H9 (cell line): ENCODE data around the gene DZANK1. TPM values are rescaled to one million over a fixed set of nuclear protein-coding genes. Genes with fewer than 3 reads are reported as not detected.
"Not testable (repeated sequence)": the region's sequence is repeated elsewhere in the genome, so short reads cannot be mapped to it uniquely, and the experiment has no call there.

Experiments used
- DNase-seq: peaks from one replicate; pipeline ENCODE4 v3.0.0-alpha.2; 2017
- H2AFZ ChIP-seq: one replicate; pipeline ENCODE4 v1.6.1; 2013; ENCODE audit warnings: mild to moderate bottlenecking, low read length, control low read depth, moderate library complexity
- H2AK5ac ChIP-seq: 2 replicates; pipeline ENCODE4 v1.6.1; 2013; ENCODE audit warnings: low read length, control low read depth, mixed read lengths; ENCODE audit not compliant: insufficient read length
- H2BK120ac ChIP-seq: one replicate; pipeline ENCODE4 v1.6.1; 2013; ENCODE audit warnings: low read depth, mild to moderate bottlenecking, low read length, control low read depth, inconsistent platforms; ENCODE audit not compliant: poor library complexity, severe bottlenecking
- H2BK12ac ChIP-seq: 2 replicates; pipeline ENCODE4 v1.6.1; 2013; ENCODE audit warnings: low read length, control low read depth, mixed read lengths, low read depth; ENCODE audit not compliant: insufficient read length
- H2BK15ac ChIP-seq: 2 replicates; pipeline ENCODE4 v1.6.1; 2013; ENCODE audit warnings: low read depth, low read length, control low read depth
- H2BK20ac ChIP-seq: one replicate; pipeline ENCODE4 v1.6.1; 2013; ENCODE audit warnings: low read depth, mild to moderate bottlenecking, low read length, control low read depth, inconsistent platforms; ENCODE audit not compliant: poor library complexity, severe bottlenecking
- H2BK5ac ChIP-seq: 2 replicates; pipeline ENCODE4 v1.6.1; 2013; ENCODE audit warnings: low read length, control low read depth, mixed read lengths; ENCODE audit not compliant: insufficient read length
- H3K14ac ChIP-seq: 2 replicates; pipeline ENCODE4 v1.6.1; 2013; ENCODE audit warnings: low read length, control low read depth; ENCODE audit not compliant: insufficient read depth
- H3K18ac ChIP-seq: 2 replicates; pipeline ENCODE4 v1.6.1; 2013; ENCODE audit warnings: low read depth, mild to moderate bottlenecking, mixed read lengths, low read length, control low read depth; ENCODE audit not compliant: insufficient read length
- H3K23ac ChIP-seq: 2 replicates; pipeline ENCODE4 v1.6.1; 2013; ENCODE audit warnings: low read length, control low read depth, mixed read lengths, low read depth; ENCODE audit not compliant: insufficient read length
- H3K23me2 ChIP-seq: 2 replicates; pipeline ENCODE4 v1.6.1; 2013; ENCODE audit warnings: low read depth, mild to moderate bottlenecking, mixed read lengths, low read length, control low read depth; ENCODE audit not compliant: insufficient read length, poor library complexity, severe bottlenecking
- H3K27ac ChIP-seq: 2 replicates; pipeline ENCODE4 v1.5.1; 2013; ENCODE audit warnings: low read length, control low read depth, mixed read lengths, low read depth; ENCODE audit not compliant: insufficient read length
- H3K27me3 ChIP-seq: 2 replicates; pipeline ENCODE4 v1.6.1; 2013; ENCODE audit warnings: low read length, control low read depth, inconsistent platforms; ENCODE audit not compliant: insufficient read depth
- H3K4ac ChIP-seq: 2 replicates; pipeline ENCODE4 v1.6.1; 2013; ENCODE audit warnings: low read depth, mild to moderate bottlenecking, control low read depth, inconsistent platforms, low read length, moderate library complexity
- H3K4me1 ChIP-seq: 2 replicates; pipeline ENCODE4 v1.6.1; 2013; ENCODE audit warnings: low read length, control low read depth, inconsistent platforms; ENCODE audit not compliant: insufficient read depth
- H3K4me2 ChIP-seq: 2 replicates; pipeline ENCODE4 v1.6.1; 2013; ENCODE audit warnings: low read length, control low read depth, mixed read lengths; ENCODE audit not compliant: insufficient read length, insufficient read depth
- H3K56ac ChIP-seq: 2 replicates; pipeline ENCODE4 v1.6.1; 2013; ENCODE audit warnings: low read depth, mild to moderate bottlenecking, mixed read lengths, low read length, control low read depth; ENCODE audit not compliant: insufficient read length
- H3K79me1 ChIP-seq: 2 replicates; pipeline ENCODE4 v1.6.1; 2013; ENCODE audit warnings: low read depth, mild to moderate bottlenecking, moderate library complexity, low read length, control low read depth, inconsistent platforms; ENCODE audit not compliant: insufficient read depth, poor library complexity, severe bottlenecking
- H3K79me2 ChIP-seq: 2 replicates; pipeline ENCODE4 v1.6.1; 2013; ENCODE audit warnings: low read length, control low read depth, inconsistent platforms; ENCODE audit not compliant: insufficient read depth
- H3K9ac ChIP-seq: 2 replicates; pipeline ENCODE4 v1.6.1; 2013; ENCODE audit warnings: low read length, control low read depth, mixed read lengths; ENCODE audit not compliant: insufficient read length; ENCODE audit errors: extremely low read depth
- H3K9me3 ChIP-seq: one replicate; pipeline ENCODE4 v1.6.1; 2013; ENCODE audit warnings: low read depth, low read length, inconsistent platforms; ENCODE audit not compliant: control insufficient read depth
- H3T11ph ChIP-seq: one replicate; pipeline ENCODE4 v1.6.1; 2013; ENCODE audit warnings: mild to moderate bottlenecking, low read length, control low read depth, inconsistent platforms
- H4K20me1 ChIP-seq: one replicate; pipeline ENCODE4 v1.6.1; 2013; ENCODE audit not compliant: control insufficient read depth, insufficient read length, insufficient read depth
- H4K5ac ChIP-seq: 2 replicates; pipeline ENCODE4 v1.6.1; 2013; ENCODE audit warnings: low read depth, mild to moderate bottlenecking, mixed read lengths, low read length, control low read depth; ENCODE audit not compliant: insufficient read length
- H4K8ac ChIP-seq: replicated peaks from 2 replicates; pipeline ENCODE4 v1.6.1; 2013; ENCODE audit warnings: low read length, control low read depth, mixed read lengths, low read depth; ENCODE audit not compliant: insufficient read length
- H4K91ac ChIP-seq: 2 replicates; pipeline ENCODE4 v1.6.1; 2013; ENCODE audit warnings: low read depth, mild to moderate bottlenecking, moderate library complexity, mixed read lengths, low read length, control low read depth; ENCODE audit not compliant: insufficient read length
- H3K27ac Mint-ChIP-seq, 3 experiments: 2 replicates in 2 of 3; 3 replicates in 1 of 3; pipeline ENCODE4 v1.8.0; 2020 to 2021; ENCODE audit warnings: mixed read lengths in 3 of 3, mild to moderate bottlenecking in 1 of 3, moderate library complexity in 1 of 3
- H3K27me3 Mint-ChIP-seq: 2 replicates; pipeline ENCODE4 v1.8.0; 2021; ENCODE audit warnings: low read depth, mild to moderate bottlenecking, moderate library complexity, mixed read lengths
- H3K36me3 Mint-ChIP-seq, 3 experiments: 2 replicates in 2 of 3; 3 replicates in 1 of 3; pipeline ENCODE4 v1.8.0; 2020 to 2021; ENCODE audit warnings: low read depth in 3 of 3, mixed read lengths in 3 of 3; ENCODE audit not compliant: insufficient read depth in 1 of 3
- H3K4me1 Mint-ChIP-seq, 2 experiments: 2 replicates each; pipeline ENCODE4 v1.8.0; 2020; ENCODE audit warnings: mixed read lengths in 2 of 2
- H3K4me3 Mint-ChIP-seq, 2 experiments: 2 replicates in 1 of 2; 3 replicates in 1 of 2; pipeline ENCODE4 v1.8.0; 2020 to 2021; ENCODE audit warnings: mild to moderate bottlenecking in 2 of 2, mixed read lengths in 2 of 2, moderate library complexity in 1 of 2
- H3K9me3 Mint-ChIP-seq, 2 experiments: 2 replicates in 1 of 2; 3 replicates in 1 of 2; pipeline ENCODE4 v1.8.0; 2020; ENCODE audit warnings: mild to moderate bottlenecking in 2 of 2, mixed read lengths in 2 of 2, moderate library complexity in 1 of 2
- WGBS: extraction: QIAGEN DNeasy Blood & Tissue Kit; methylation state at CpG from one replicate; pipeline ENCODE4 v1.1.7; 2013; ENCODE audit warnings: missing lambda C conversion rate, low lambda C conversion rate, mixed read lengths; ENCODE audit not compliant: insufficient read length; ENCODE audit errors: extremely low coverage; 5-methylcytosine and 5-hydroxymethylcytosine counted together
- total RNA-seq: library from RNA; stranded (reverse); gene quantifications from 2 replicates; pipeline ENCODE4 v1.2.1, GENCODE V29; 2021
- TF ChIP-seq, protein P1 (sequence below): fragments of 200-600 bp; sonication (generic); conservative IDR thresholded peaks from 3 replicates; pipeline ENCODE4 v1.8.0; 2021; ENCODE audit warnings: antibody characterized with exemption, mild to moderate bottlenecking

The DZANK1 gene
- total RNA-seq, 1 experiment from 2014 or later, result 10.5 TPM

DNA sequence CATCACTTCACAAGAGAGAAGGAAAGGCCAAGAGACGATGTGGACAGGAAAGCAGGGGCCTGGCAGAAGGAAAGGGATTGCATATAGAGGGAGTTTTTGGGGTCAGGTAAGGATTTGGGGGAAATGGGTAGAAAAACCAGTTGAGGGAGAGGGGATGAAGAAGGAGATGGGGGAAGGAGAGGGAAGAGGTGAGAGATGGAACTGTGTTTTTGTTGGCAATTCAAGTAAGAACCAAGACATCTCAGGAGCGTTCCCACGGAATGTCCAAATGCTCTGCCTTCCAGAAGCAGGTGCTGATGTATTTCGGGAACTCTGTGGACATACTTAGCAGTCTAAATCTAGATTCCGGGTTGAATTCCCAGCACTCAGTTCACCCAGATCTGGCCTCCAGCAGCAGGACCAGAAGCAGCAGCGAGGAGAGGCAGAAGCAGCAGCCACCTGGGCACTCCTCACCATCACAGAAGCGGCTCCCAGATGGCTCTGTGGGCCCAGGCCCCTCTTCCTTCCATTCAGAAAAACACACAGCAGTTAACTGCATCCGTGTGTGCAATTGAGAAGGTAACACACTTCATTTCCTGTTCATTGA, 88.8 kb downstream of the DZANK1 start:
- Histone ChIP-seq H3K4me1 (no peaks in the 10 kb centered on the region), H4K91ac (no peak overlapping the region), H3K4ac (no peak overlapping the region), H3K23me2 (no peaks in the 10 kb centered on the region), H3K14ac (no peak overlapping the region), H3K9ac (no peak overlapping the region), H3K27ac (no peak overlapping the region), H3K27me3 (no peaks in the 10 kb centered on the region), H2BK120ac (no peak overlapping the region), H3K18ac (no peak overlapping the region), H4K20me1 (no peaks in the 10 kb centered on the region), H3K9me3 (no peaks in the 10 kb centered on the region), H3K56ac (no peak overlapping the region), H2AFZ (no peak overlapping the region), H2BK5ac (no peak overlapping the region), H2AK5ac (no peak overlapping the region), H3K4me2 (no peak overlapping the region), H3K79me2 (no peaks in the 10 kb centered on the region), H3T11ph (no peak overlapping the region), H2BK20ac (no peak overlapping the region), H2BK15ac (no peak overlapping the region), H4K5ac (no peak overlapping the region), H3K79me1 (no peaks in the 10 kb centered on the region), H4K8ac (no peak overlapping the region), H3K23ac (no peak overlapping the region), H2BK12ac (no peak overlapping the region)
- H3K4me3 Mint-ChIP-seq, result no peak overlapping the region
- H3K27ac Mint-ChIP-seq, result no peak overlapping the region; a peak in 1 of 7 replicates
- no peak for DNase-seq
- no peaks in the 10 kb centered on the region for H3K4me1 Mint-ChIP-seq
- H3K27me3 Mint-ChIP-seq, result no peaks in the 10 kb centered on the region; the same call in 1 of the 2 replicates
- TF ChIP-seq, protein P1, sequence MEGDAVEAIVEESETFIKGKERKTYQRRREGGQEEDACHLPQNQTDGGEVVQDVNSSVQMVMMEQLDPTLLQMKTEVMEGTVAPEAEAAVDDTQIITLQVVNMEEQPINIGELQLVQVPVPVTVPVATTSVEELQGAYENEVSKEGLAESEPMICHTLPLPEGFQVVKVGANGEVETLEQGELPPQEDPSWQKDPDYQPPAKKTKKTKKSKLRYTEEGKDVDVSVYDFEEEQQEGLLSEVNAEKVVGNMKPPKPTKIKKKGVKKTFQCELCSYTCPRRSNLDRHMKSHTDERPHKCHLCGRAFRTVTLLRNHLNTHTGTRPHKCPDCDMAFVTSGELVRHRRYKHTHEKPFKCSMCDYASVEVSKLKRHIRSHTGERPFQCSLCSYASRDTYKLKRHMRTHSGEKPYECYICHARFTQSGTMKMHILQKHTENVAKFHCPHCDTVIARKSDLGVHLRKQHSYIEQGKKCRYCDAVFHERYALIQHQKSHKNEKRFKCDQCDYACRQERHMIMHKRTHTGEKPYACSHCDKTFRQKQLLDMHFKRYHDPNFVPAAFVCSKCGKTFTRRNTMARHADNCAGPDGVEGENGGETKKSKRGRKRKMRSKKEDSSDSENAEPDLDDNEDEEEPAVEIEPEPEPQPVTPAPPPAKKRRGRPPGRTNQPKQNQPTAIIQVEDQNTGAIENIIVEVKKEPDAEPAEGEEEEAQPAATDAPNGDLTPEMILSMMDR, result no peak
- H3K36me3 Mint-ChIP-seq, result peaks cover 0 to 4% (median 0%) of the 10 kb centered on the region in 3 experiments; a peak in 1 of 7 replicates
- WGBS, result no CpG with 5 or more reads among the region's 8 CpGs
- H3K9me3 Mint-ChIP-seq, result peaks cover 7 to 9% of the 10 kb centered on the region in 2 experiments; a peak in 4 of 5 replicates

DNA sequence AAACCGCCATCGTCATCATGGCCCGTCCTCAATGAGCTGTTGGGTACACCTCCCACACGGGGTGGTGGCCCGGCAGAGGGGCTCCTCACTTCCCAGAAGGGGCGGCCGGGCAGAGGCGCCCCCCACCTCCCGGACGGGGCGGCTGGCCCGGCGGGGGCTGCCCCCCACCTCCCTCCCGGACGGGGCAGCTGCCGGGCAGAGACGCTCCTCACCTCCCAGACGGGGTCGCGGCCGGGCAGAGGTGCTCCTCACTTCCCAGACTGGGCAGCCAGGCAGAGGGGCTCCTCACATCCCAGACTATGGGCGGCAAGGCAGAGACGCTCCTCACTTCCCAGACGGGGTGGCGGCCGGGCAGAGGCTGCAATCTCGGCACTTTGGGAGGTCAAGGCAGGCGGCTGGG, 91.3 kb downstream of the DZANK1 start:
- H4K20me1 ChIP-seq, DNase-seq, H3K36me3 Mint-ChIP-seq, H3K56ac ChIP-seq, H3K4me1 ChIP-seq, H3K23ac ChIP-seq, H2BK15ac ChIP-seq, H2AFZ ChIP-seq, H2BK12ac ChIP-seq, H2BK20ac ChIP-seq, H3K9me3 Mint-ChIP-seq, H3K4me2 ChIP-seq, H3K14ac ChIP-seq, H3K9ac ChIP-seq, H3T11ph ChIP-seq, H3K23me2 ChIP-seq, H4K91ac ChIP-seq, H3K27ac ChIP-seq, H3K4ac ChIP-seq, H3K9me3 ChIP-seq, H3K18ac ChIP-seq, H3K79me1 ChIP-seq, H3K27me3 Mint-ChIP-seq, H4K8ac ChIP-seq, H4K5ac ChIP-seq, H2BK120ac ChIP-seq, H3K79me2 ChIP-seq, H2BK5ac ChIP-seq, H3K27me3 ChIP-seq, H2AK5ac ChIP-seq, H3K27ac Mint-ChIP-seq, H3K4me3 Mint-ChIP-seq, H3K4me1 Mint-ChIP-seq: not testable (repeated sequence)
- no CpG with 5 or more reads among the region's 28 CpGs for WGBS
